GM12878 (cell line): ENCODE data around the gene KRT82. TPM values are rescaled to one million over a fixed set of nuclear protein-coding genes. Genes with fewer than 3 reads are reported as not detected.

Source experiments
- ATAC-seq: fragments of 200-7000 bp; cut with Tn5 transposase; 3 replicates; pipeline ENCODE4 v1.9.1; 2020; ENCODE audit warnings: mild to moderate bottlenecking, moderate library complexity
- BruUV-seq: library from RNA; stranded (reverse); fragments of 400-500 nt; replicated peaks from 2 replicates; lab custom pipeline; 2021; lab: Mats Ljungman, UMichigan
- CTCF ChIA-PET: fragments of 300-600 bp; sonication (Branson Sonifier 250); formaldehyde crosslinking; extraction: SDS; loops from one replicate; lab custom pipeline; 2021; ENCODE audit warnings: inconsistent platforms; lab: Yijun Ruan, JAX
- POLR2A ChIA-PET: fragments of 350-600 bp; formaldehyde crosslinking; extraction: SDS; loops from one replicate; lab custom pipeline; 2021; ENCODE audit warnings: inconsistent platforms; lab: Charles Lee
- RAD21 ChIA-PET: fragments of 300-600 bp; sonication (Branson Sonifier 250); formaldehyde crosslinking; loops from one replicate; lab custom pipeline; 2023; ENCODE audit warnings: antibody characterized with exemption; ENCODE audit not compliant: unreplicated experiment; lab: Charles Lee
- SMC1A ChIA-PET: fragments of 300-600 bp; sonication (Branson Sonifier 250); formaldehyde crosslinking; loops from one replicate; lab custom pipeline; 2023; ENCODE audit not compliant: unreplicated experiment, uncharacterized antibody; lab: Charles Lee
- DNase-seq: peaks from one replicate; pipeline ENCODE4 v3.0.0-alpha.2; 2011; ENCODE audit warnings: low read depth, low spot score
- FAIRE-seq: peaks from 3 replicates; lab custom pipeline; 2011; peaks lifted over from hg19 to GRCh38; lab: Jason Lieb, UNC
- H2AFZ ChIP-seq: 2 replicates; pipeline ENCODE4 v1.6.0; 2011; ENCODE audit warnings: low read depth, low read length, control low read depth; ENCODE audit not compliant: control insufficient read depth
- H3K27ac ChIP-seq: 2 replicates; pipeline ENCODE4 v1.5.1; 2011; ENCODE audit warnings: control low read depth; ENCODE audit not compliant: control insufficient read depth, insufficient read depth
- H3K27me3 ChIP-seq, 2 experiments: replicated peaks in 1 of 2; 2 replicates each; pipeline versions ENCODE4 v1.6.0 to v1.6.1; 2011; ENCODE audit warnings: low read length in 1 of 2; ENCODE audit not compliant: control insufficient read depth in 2 of 2, insufficient read depth in 2 of 2
- H3K36me3 ChIP-seq, 2 experiments: 2 replicates each; pipeline ENCODE4 v1.5.1; 2011; ENCODE audit warnings: low read length in 1 of 2; ENCODE audit not compliant: control insufficient read depth in 2 of 2, insufficient read depth in 2 of 2
- H3K4me1 ChIP-seq: 2 replicates; pipeline ENCODE4 v1.6.1; 2011; ENCODE audit warnings: mild to moderate bottlenecking, low read length, moderate library complexity, mixed read lengths; ENCODE audit not compliant: control insufficient read depth, insufficient read depth
- H3K4me2 ChIP-seq: 2 replicates; pipeline ENCODE4 v1.6.0; 2011; ENCODE audit warnings: control low read depth; ENCODE audit not compliant: control insufficient read depth, insufficient read depth
- H3K4me3 ChIP-seq: fragments of 200-600 bp; sonication (generic); 2 replicates; pipeline ENCODE4 v1.5.1; 2016
- H3K79me2 ChIP-seq: 2 replicates; pipeline ENCODE4 v1.6.0; 2011; ENCODE audit warnings: low read length; ENCODE audit not compliant: control insufficient read depth, insufficient read depth
- H3K9ac ChIP-seq: 2 replicates; pipeline ENCODE4 v1.8.0; 2011; ENCODE audit warnings: low read length, control low read depth, mixed read lengths; ENCODE audit not compliant: control insufficient read depth, insufficient read depth
- H3K9me3 ChIP-seq: replicated peaks from 3 replicates; pipeline ENCODE4 v1.5.1; 2011; ENCODE audit warnings: mild to moderate bottlenecking, low read length; ENCODE audit not compliant: control insufficient read depth, insufficient read depth
- H4K20me1 ChIP-seq: 2 replicates; pipeline ENCODE4 v1.6.0; 2011; ENCODE audit not compliant: control insufficient read depth, insufficient read depth
- CBX3 ChIP-seq: fragments of 200-600 bp; sonication (generic); IDR thresholded peaks from 2 replicates; pipeline ENCODE4 v1.6.1; 2016; ENCODE audit warnings: low read depth, borderline replicate concordance
- CBX5 ChIP-seq: sonication (generic); IDR thresholded peaks from 2 replicates; pipeline ENCODE4 v1.6.1; 2016; ENCODE audit warnings: low read depth, moderate library complexity, mild to moderate bottlenecking, inconsistent platforms
- E2F4 ChIP-seq: IDR thresholded peaks from 2 replicates; pipeline ENCODE4 v1.6.1; 2012; ENCODE audit warnings: low read depth, low read length, improper control_type of control experiment
- EGR1 ChIP-seq, 2 experiments: IDR thresholded peaks; 1 replicate in 1 of 2; 2 replicates in 1 of 2; pipeline ENCODE4 v1.6.1; 2011 to 2012; ENCODE audit warnings: low read depth in 2 of 2, low read length in 2 of 2, borderline replicate concordance in 1 of 2, mild to moderate bottlenecking in 1 of 2, moderate library complexity in 1 of 2
- FOS ChIP-seq: IDR thresholded peaks from 3 replicates; pipeline ENCODE4 v1.6.1; 2011; ENCODE audit warnings: borderline replicate concordance; ENCODE audit not compliant: insufficient read length; ENCODE audit errors: extremely low read depth
- IRF4 ChIP-seq: IDR thresholded peaks from 2 replicates; pipeline ENCODE4 v1.6.1; 2011; ENCODE audit warnings: low read depth, low read length
- MTA3 ChIP-seq: IDR thresholded peaks from 2 replicates; pipeline ENCODE4 v1.6.1; 2012; ENCODE audit warnings: low read length, inconsistent platforms, borderline replicate concordance
- PBX3 ChIP-seq: IDR thresholded peaks from 2 replicates; pipeline ENCODE4 v1.6.1; 2011; ENCODE audit warnings: mild to moderate bottlenecking, low read depth, low read length, moderate library complexity; ENCODE audit not compliant: insufficient replicate concordance
- PKNOX1 ChIP-seq: fragments of 450-650 bp; IDR thresholded peaks from 2 replicates; pipeline ENCODE4 v1.6.1; 2016; ENCODE audit warnings: mild to moderate bottlenecking
- POU2F2 ChIP-seq: IDR thresholded peaks from 3 replicates; pipeline ENCODE4 v1.6.1; 2011; ENCODE audit warnings: low read depth, mild to moderate bottlenecking, low read length, borderline replicate concordance
- RAD21 ChIP-seq: IDR thresholded peaks from 2 replicates; pipeline ENCODE4 v1.6.1; 2011; ENCODE audit warnings: mild to moderate bottlenecking, low read depth, low read length, moderate library complexity; ENCODE audit not compliant: insufficient read depth
- RAD51 ChIP-seq: fragments of 450-650 bp; IDR thresholded peaks from 2 replicates; pipeline ENCODE4 v1.6.1; 2016; ENCODE audit warnings: moderate library complexity, mild to moderate bottlenecking, inconsistent platforms
- SMAD1 ChIP-seq: fragments of 450-650 bp; IDR thresholded peaks from 2 replicates; pipeline ENCODE4 v1.6.1; 2018; ENCODE audit warnings: mild to moderate bottlenecking, low read depth; ENCODE audit not compliant: partially characterized antibody
- SP1 ChIP-seq: IDR thresholded peaks from one replicate; pipeline ENCODE4 v1.6.1; 2011; ENCODE audit warnings: low read depth, low read length
- SREBF1 ChIP-seq: IDR thresholded peaks from 2 replicates; pipeline ENCODE4 v1.6.1; 2012; ENCODE audit warnings: mild to moderate bottlenecking, low read length
- ZNF384 ChIP-seq: IDR thresholded peaks from 2 replicates; pipeline ENCODE4 v1.6.1; 2012; ENCODE audit warnings: low read depth, mild to moderate bottlenecking, low read length, improper control_type of control experiment, borderline replicate concordance
- ZNF687 ChIP-seq: fragments of 450-650 bp; IDR thresholded peaks from 2 replicates; pipeline ENCODE4 v1.6.1; 2017; ENCODE audit warnings: mild to moderate bottlenecking, moderate library complexity
- WGBS: methylation state at CpG from one replicate; pipeline ENCODE4 v1.1.6; 2016; ENCODE audit warnings: low lambda C conversion rate; ENCODE audit not compliant: insufficient replicate concordance, insufficient coverage; ENCODE audit errors: missing lambda C conversion rate; 5-methylcytosine and 5-hydroxymethylcytosine counted together
- in situ Hi-C: fragments of 300-500 bp; cut with MboI; formaldehyde crosslinking; loops from 9 replicates; pipeline ENCODE4 v1.14.3; 2018; ENCODE audit warnings: mixed read lengths
- intact Hi-C: fragments of 100-400 bp; cut with micrococcal nuclease; formaldehyde crosslinking; loops from one replicate; pipeline ENCODE4 v1.14.2; 2022; ENCODE audit not compliant: unreplicated experiment
- polyA plus RNA-seq, 11 experiments: library from polyadenylated mRNA; depleted of rRNA in 4 of 11; unstranded in 6 of 11; stranded (reverse) in 5 of 11; fragments of >200 nt; fragmentation: Nextera tagmentation in 4 of 11; fragmentation: Illumina TruSeq in 1 of 11; extraction: Ambion mirVana in 4 of 11; extraction: Trizol in 1 of 11; gene quantifications; 1 replicate in 1 of 11; 2 replicates in 10 of 11; pipeline versions ENCODE4 v1.2.1 to v1.2.3, GENCODE V29; 2011 to 2016; ENCODE audit warnings: inconsistent platforms in 2 of 11, missing spikeins in 2 of 11, low read depth in 1 of 11
- total RNA-seq, 4 experiments: library from RNA; depleted of rRNA in 3 of 4; stranded (reverse); fragments of >200 nt in 3 of 4; fragmentation: Illumina TruSeq in 1 of 4; extraction: Trizol in 1 of 4; gene quantifications; 2 replicates each; pipeline versions ENCODE4 v1.2.1 to v1.2.3, GENCODE V29; 2013 to 2021

Gene KRT82
- total and polyA plus RNA-seq, 10 of the 15 experiments (the other 5 are each of a cell fraction or from before 2014, with no cell fraction given) = not detected

GRCh38 chr12:52425466-52425865 is 19.3 kb upstream of the KRT82 start:
- Histone ChIP-seq H2AFZ (no peak overlapping the region), H3K9me3 (no peaks in the 10 kb centered on the region), H3K79me2 (no peaks in the 10 kb centered on the region), H3K27ac (no peak overlapping the region), H3K36me3 (no peaks in the 10 kb centered on the region), H3K4me2 (no peak overlapping the region), H3K4me1 (no peaks in the 10 kb centered on the region), H3K4me3 (no peak overlapping the region), H4K20me1 (no peaks in the 10 kb centered on the region), H3K9ac (no peak overlapping the region), H3K27me3 (peaks cover 2 to 4% of the 10 kb centered on the region in 2 experiments; a peak in 3 of 4 replicates)
- SMC1A ChIA-PET = no interaction called here
- intact Hi-C loops (no loop called here), in situ Hi-C loops (no loop called here)
- 40% methylated on average over 5 of the region's 5 CpGs for WGBS
- TF ChIP-seq MTA3 (no peak), ZNF384 (no peak), PBX3 (no peak), EGR1 (IDR thresholded peaks at IDR 0.05; ENCODE audit: borderline replicate concordance in 1 of 2, low read depth in 2 of 2, low read length in 2 of 2) (no peak), CBX3 (no peak), CBX5 (no peak), FOS (no peak), ZNF687 (no peak), POU2F2 (no peak), IRF4 (no peak), E2F4 (no peak), RAD21 (no peak), SREBF1 (no peak), SP1 (no peak), RAD51 (no peak), SMAD1 (no peak), PKNOX1 (no peak)
- ATAC-seq = no peak
- BruUV-seq = no TSS peak
- POLR2A ChIA-PET = no interaction called here
- CTCF ChIA-PET = no interaction called here
- no peak for FAIRE-seq
- RAD21 ChIA-PET = no interaction called here
- DNase-seq = no peak
